Measurements from ENCODE around the gene RNF186.

Gene RNF186

GRCh38 chr1:19764848-19765247 lies 50.2 kb downstream of the RNF186 start:
- Histone ChIP-seq H3K36me3 (replicated peaks; ENCODE audit: insufficient read depth, low read length) (no peaks in the 10 kb centered on the region), H3F3A (ENCODE audit: insufficient read depth, low read length) (peaks cover 2% of the 10 kb centered on the region; the same call in 1 of the 2 replicates), H4K20me1 (ENCODE audit: insufficient read depth, low read length) (no peaks in the 10 kb centered on the region), H3K79me2 (ENCODE audit: low read length) (no peaks in the 10 kb centered on the region), H3K4me1 (ENCODE audit: low read length) (peaks cover 14% of the 10 kb centered on the region), H3K9me2 (replicated peaks; ENCODE audit: insufficient read depth, low read length) (no peaks in the 10 kb centered on the region), H3K4me2 (ENCODE audit: low read depth, low read length) (no peak overlapping the region), H3K27me3 (replicated peaks; ENCODE audit: insufficient read depth, low read length) (no peaks in the 10 kb centered on the region), H3K27ac (ENCODE audit: low read length) (peak overlapping the region; percentile 43; the same call in 1 of the 2 replicates), H2AFZ (ENCODE audit: low read length) (no peak overlapping the region), H3K9ac (ENCODE audit: low read length) (no peak overlapping the region), H3K9me3 (replicated peaks; ENCODE audit: insufficient read depth, low read length) (no peaks in the 10 kb centered on the region), H3K4me3 (ENCODE audit: low read length) (no peak overlapping the region)
- DNase-seq: peak; percentile 45
- TF ChIP-seq EZH2phosphoT487 (IDR thresholded peaks at IDR 0.05; ENCODE audit: low read length) (no peak), CTCF (IDR thresholded peaks at IDR 0.05; ENCODE audit: low read length) (no peak), EZH2 (optimal IDR thresholded peaks at IDR 0.05; ENCODE audit: low read depth, low read length) (no peak)
